Kidney (tissue), 14 donors: ENCODE data around the gene ABCG1. TPM values are rescaled to one million over a fixed set of nuclear protein-coding genes. Genes with fewer than 3 reads are reported as not detected.
A peak's percentile ranks its signal among the peaks of the same experiment; 100 is the strongest.

ENCODE experiments used
- DNase-seq, 5 donors: peaks; one replicate each; pipeline ENCODE4 v3.0.0-alpha.2; 2013 to 2020
- FAIRE-seq: peaks from 2 replicates; lab custom pipeline; 2012; peaks lifted over from hg19 to GRCh38; lab: Jason Lieb, UNC
- H3K27ac ChIP-seq, 2 donors: one replicate each; pipeline ENCODE4 v1.7.0; 2013; ENCODE audit warnings: low read depth in 2 of 2, low read length in 2 of 2, inconsistent platforms in 1 of 2
- H3K27me3 ChIP-seq: one replicate; pipeline ENCODE4 v1.7.1; 2013; ENCODE audit warnings: low read length, inconsistent platforms; ENCODE audit not compliant: control insufficient read depth, insufficient read depth
- H3K36me3 ChIP-seq, 3 donors: one replicate each; pipeline versions ENCODE4 v1.7.0 to v1.7.1; 2013; ENCODE audit warnings: low read length in 3 of 3, control low read depth in 1 of 3, inconsistent platforms in 1 of 3; ENCODE audit not compliant: insufficient read depth in 3 of 3, control insufficient read depth in 2 of 3
- H3K4me1 ChIP-seq, 3 donors: one replicate each; pipeline versions ENCODE4 v1.7.0 to v1.7.1; 2013; ENCODE audit warnings: low read length in 3 of 3, inconsistent platforms in 1 of 3, low read depth in 1 of 3; ENCODE audit not compliant: control insufficient read depth in 2 of 3, insufficient read depth in 2 of 3
- H3K4me3 ChIP-seq, 3 donors: one replicate each; pipeline versions ENCODE4 v1.7.0 to v1.8.1; 2013; ENCODE audit warnings: low read length in 3 of 3, control low read depth in 1 of 3, inconsistent platforms in 1 of 3
- H3K9ac ChIP-seq, 3 donors: one replicate each; pipeline versions ENCODE4 v1.7.0 to v1.7.1; 2013; ENCODE audit warnings: low read length in 3 of 3, control low read depth in 1 of 3, inconsistent platforms in 1 of 3
- H3K9me3 ChIP-seq, 3 donors: one replicate each; pipeline versions ENCODE4 v1.7.0 to v1.7.1; 2013; ENCODE audit warnings: low read length in 3 of 3, control low read depth in 1 of 3, inconsistent platforms in 1 of 3; ENCODE audit not compliant: control insufficient read depth in 2 of 3, insufficient read depth in 1 of 3
- CTCF ChIP-seq: IDR thresholded peaks from 3 replicates; pipeline ENCODE4 v1.5.1; 2012; ENCODE audit warnings: mild to moderate bottlenecking, moderate library complexity, borderline replicate concordance; ENCODE audit not compliant: insufficient read depth; ENCODE audit errors: extremely low read depth
- intact Hi-C: fragments of 100-400 bp; cut with DNase I; formaldehyde crosslinking; loops from one replicate; pipeline ENCODE4 v1.11.1; 2022
- polyA plus RNA-seq: library from polyadenylated mRNA; stranded (reverse); fragments of 350-450 nt; fragmentation: Illumina TruSeq; extraction: RNeasy Lipid Tissue Mini Kit (QIAGEN cat#74804); gene quantifications from one replicate; pipeline ENCODE4 v1.2.3, GENCODE V29; 2014; ENCODE audit warnings: low read depth, low replicate concordance; ENCODE audit not compliant: insufficient read depth
- total RNA-seq: library from RNA; stranded (reverse); fragmentation: NEBNext Ultra II Directional; extraction: Animal tissue kit (Norgen Biotek cat#: 25700); gene quantifications from one replicate; pipeline ENCODE4 v1.2.1, GENCODE V29; 2021
- donor health status: control.
- donor health status: control.
- donor health status: control.
- donor health status: control.
- donor health status: control.
- donor health status: DM: yes; HTN: yes; CAD: no.
- donor health status: Normal renal cell carcinoma (clear cell type).

ABCG1 gene
- total and polyA plus RNA-seq, 2 donors from 2014 or later = 5.6 to 27.6 TPM

- intact Hi-C loops = loop anchor here (10.0 kb wide), 1 partner anchor 113 kb away; no protein-coding TSS in a partner anchor
- DNase-seq (no peak), FAIRE-seq (no peak)
- H3K27me3 ChIP-seq = no peaks in the 10 kb centered on the region
- no peak overlapping the region for H3K4me3 ChIP-seq
- no peaks in the 10 kb centered on the region for H3K36me3 ChIP-seq
- no peak overlapping the region for H3K27ac ChIP-seq
- H3K9me3 ChIP-seq = peaks cover 0 to 8% (median 0%) of the 10 kb centered on the region in 3 donors
- no peak for TF ChIP-seq CTCF
- H3K4me1 ChIP-seq = no peaks in the 10 kb centered on the region
- no peak overlapping the region for H3K9ac ChIP-seq
These were observed 112.7 kb downstream of the ABCG1 start for GRCh38 chr21:42331660-42332059.

GRCh38 chr21:42332557-42333317 is 113.8 kb downstream of the ABCG1 start:
- no peaks in the 10 kb centered on the region for H3K36me3 ChIP-seq
- no peak for DNase-seq
- no peak for FAIRE-seq
- H3K4me3 ChIP-seq = no peak overlapping the region
- H3K4me1 ChIP-seq = peaks cover 0 to 1% (median 0%) of the 10 kb centered on the region in 3 donors
- intact Hi-C loops = loop anchor here (10.0 kb wide), 1 partner anchor 112 kb away; no protein-coding TSS in a partner anchor
- peaks cover 0 to 8% (median 0%) of the 10 kb centered on the region in 3 donors for H3K9me3 ChIP-seq
- no peak overlapping the region for H3K27ac ChIP-seq
- no peaks in the 10 kb centered on the region for H3K27me3 ChIP-seq
- no peak for TF ChIP-seq CTCF
- H3K9ac ChIP-seq = no peak overlapping the region

GRCh38 chr21:42336054-42336453 is 117.1 kb downstream of the ABCG1 start:
- Histone ChIP-seq H3K9me3 (peaks cover 0 to 8% (median 0%) of the 10 kb centered on the region in 3 donors), H3K9ac (no peak overlapping the region), H3K36me3 (no peaks in the 10 kb centered on the region), H3K4me3 (no peak overlapping the region), H3K27me3 (no peaks in the 10 kb centered on the region), H3K27ac (no peak overlapping the region), H3K4me1 (peaks cover 0 to 9% (median 0%) of the 10 kb centered on the region in 3 donors)
- FAIRE-seq (no peak), DNase-seq (peak in 4 of 5 donors; percentile 50 to 66 (median 58))
- no peak for TF ChIP-seq CTCF
- intact Hi-C loops = loop anchor here (10.0 kb wide), 1 partner anchor 109 kb away; no protein-coding TSS in a partner anchor
